ENCODE data around the gene TEP1.

DNA sequence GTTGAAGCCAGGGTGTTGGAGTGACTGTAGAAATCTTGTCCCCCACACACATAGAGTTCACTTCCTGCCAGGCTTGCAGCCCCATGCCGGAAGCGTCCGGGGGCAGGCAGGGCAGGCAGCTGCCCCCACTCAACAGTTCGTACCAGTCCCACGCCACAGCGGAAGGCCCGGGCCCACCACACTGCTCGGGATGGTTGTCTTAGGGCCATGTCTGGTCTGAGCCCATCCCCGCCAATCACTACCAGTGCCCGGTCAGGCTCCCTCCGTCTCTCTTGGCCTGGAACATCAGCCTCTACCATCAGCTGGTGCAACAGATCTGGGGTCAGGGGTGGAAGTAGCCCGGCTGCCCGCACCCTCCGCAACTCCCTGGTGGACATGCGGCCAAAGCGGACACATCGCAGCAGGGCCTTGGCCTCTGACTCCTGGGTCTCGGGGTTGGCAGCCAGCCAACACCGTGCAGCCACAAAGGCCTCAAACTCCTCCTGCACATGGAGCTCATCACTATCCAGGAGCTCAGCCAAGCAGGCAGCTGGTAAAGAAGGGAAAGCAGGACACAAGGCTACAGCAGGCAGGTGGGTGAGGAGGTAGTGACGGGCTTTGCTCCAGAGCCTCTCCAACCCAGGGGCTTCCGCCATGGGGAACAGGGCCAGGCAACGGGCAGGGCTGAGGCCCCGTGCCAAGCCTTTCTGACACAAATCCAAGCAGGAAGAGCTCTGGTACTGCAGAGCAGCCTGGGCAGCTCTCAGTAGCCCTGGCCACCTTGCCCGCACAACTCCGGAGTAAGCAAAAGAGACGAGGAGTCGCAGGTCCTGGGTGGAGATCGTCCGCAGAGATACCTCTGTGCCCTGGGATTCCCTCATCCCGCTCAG is 16.7 kb upstream of the TEP1 start:
- TF ChIP-seq CTCF (IDR thresholded peaks at IDR 0.05; ENCODE audit: poor library complexity) (no peak), EZH2phosphoT487 (IDR thresholded peaks at IDR 0.05; ENCODE audit: low read depth, severe bottlenecking, unreplicated experiment) (no peak)
